Dermis microvascular lymphatic vessel endothelial cell (primary cell): ENCODE data around the gene MUC20. TPM values are rescaled to one million over a fixed set of nuclear protein-coding genes. Genes with fewer than 3 reads are reported as not detected.
"Not testable (repeated sequence)": the region's sequence is repeated elsewhere in the genome, so short reads cannot be mapped to it uniquely, and the experiment has no call there.

Experiments used
- DNase-seq, 2 donors: peaks; one replicate each; pipeline versions ENCODE4 v3.0.0 to v3.0.0-alpha.2; 2010; ENCODE audit warnings: low read depth in 2 of 2
- total RNA-seq: library from RNA; depleted of rRNA; stranded (reverse); fragments of >200 nt; gene quantifications from 2 replicates; pipeline ENCODE4 v1.2.1, GENCODE V29; 2014

The MUC20 gene
- total RNA-seq, 1 donor from 2014 or later = not detected

DNA sequence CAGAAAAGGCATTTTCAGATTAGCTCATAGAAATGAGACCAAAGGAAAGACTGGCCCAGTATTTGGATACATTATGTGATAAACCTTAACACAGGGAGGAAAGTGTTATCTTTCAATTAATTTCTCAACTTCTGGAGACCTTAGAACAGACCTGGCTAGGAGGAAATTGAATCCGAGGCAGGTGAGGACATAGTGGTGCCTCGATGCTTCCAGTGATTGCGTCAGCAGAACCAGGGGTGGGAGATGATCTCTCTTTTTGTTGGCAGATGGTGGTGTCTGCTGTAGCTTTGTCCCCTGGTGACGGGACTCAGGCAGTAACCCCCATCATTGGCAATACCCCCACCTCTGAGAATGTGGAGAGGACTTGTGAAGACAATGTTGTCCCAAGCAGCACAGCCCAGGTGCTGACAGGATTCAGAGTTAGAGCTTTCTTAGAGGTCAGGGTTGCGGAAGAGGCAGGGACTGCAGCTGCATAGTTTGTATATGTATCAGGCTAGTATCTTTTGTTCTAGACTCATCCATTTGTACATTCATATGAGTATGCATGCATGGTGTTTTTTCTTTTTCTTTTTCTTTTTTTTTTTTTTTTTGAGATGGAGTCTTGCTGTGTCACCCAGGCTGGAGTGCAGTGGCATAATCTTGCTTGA, 27.9 kb upstream of the MUC20 start:
- DNase-seq = no peak

DNA sequence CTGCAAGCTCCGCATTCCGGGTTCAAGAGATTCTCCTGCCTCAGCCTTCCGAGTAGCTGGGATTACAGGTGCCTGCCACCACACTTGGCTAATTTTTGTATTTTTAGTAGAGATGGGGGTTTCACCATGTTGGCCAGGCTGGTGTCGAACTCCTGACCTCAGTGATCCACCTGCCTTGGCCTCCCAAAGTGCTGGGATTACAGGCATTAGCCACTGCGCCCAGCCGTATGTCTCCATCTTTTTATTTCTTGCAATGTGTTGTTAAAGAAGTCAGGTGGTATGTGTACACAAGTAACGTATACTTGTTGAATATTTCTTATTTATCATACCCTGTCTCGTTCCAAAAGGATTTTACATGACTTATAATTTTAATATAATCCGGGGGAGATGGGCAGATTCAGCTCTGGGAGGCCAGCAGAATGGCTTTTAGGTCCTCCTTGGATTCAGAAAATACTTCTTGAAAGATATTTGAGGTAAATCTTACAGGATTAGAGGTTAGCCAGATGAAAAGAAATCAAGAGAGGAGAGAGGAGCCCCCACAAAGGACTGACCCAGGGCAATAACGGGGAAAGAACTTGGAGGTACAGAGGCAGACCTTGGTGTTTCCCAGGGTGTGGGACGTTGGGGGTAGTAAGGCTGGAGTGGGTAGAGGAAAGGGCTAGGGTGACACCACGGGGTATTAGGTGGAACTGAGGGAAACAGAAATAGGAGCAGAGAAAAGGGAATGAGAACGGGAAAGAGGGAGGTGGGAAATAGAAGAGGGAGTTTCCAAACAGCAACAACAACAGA, 27.2 kb upstream of the MUC20 start:
- no peak for DNase-seq

DNA sequence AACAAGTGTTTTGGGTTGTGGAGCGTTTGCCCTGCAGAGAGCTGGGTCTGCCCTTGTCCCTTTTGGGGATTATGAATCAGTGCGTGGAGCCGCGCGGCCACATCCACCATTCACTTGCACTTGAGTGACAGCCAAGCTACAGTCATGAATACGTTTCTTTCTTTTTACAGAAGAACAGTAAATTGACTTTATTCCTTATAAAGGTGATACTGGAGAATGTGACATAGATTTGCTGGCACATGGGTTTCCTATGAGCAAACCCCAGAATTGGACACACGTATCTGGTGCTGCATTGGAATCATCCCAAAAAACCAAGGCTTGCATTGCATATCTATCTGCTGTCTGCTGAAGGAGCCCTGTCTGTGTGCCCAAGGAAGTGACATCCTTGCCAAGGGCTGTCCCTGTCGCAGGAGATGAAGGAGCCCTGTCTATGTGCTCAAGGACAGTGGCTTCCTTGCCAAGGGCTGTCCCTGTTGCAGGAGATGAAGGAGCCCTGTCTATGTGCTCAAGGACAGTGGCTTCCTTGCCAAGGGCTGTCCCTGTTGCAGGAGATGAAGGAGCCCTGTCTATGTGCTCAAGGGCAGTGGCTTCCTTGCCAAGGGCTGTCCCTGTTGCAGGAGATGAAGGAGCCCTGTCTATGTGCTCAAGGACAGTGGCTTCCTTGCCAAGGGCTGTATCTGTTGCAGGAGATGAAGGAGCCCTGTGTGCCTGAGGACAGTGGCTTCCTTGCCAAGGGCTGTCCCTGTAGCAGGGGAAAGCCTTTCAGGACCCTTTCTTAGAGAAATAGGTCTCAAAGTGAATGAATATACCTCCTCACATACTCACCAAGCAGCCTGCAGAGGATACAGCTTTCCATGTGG, 26.3 kb upstream of the MUC20 start:
- not testable (repeated sequence) for DNase-seq

DNA sequence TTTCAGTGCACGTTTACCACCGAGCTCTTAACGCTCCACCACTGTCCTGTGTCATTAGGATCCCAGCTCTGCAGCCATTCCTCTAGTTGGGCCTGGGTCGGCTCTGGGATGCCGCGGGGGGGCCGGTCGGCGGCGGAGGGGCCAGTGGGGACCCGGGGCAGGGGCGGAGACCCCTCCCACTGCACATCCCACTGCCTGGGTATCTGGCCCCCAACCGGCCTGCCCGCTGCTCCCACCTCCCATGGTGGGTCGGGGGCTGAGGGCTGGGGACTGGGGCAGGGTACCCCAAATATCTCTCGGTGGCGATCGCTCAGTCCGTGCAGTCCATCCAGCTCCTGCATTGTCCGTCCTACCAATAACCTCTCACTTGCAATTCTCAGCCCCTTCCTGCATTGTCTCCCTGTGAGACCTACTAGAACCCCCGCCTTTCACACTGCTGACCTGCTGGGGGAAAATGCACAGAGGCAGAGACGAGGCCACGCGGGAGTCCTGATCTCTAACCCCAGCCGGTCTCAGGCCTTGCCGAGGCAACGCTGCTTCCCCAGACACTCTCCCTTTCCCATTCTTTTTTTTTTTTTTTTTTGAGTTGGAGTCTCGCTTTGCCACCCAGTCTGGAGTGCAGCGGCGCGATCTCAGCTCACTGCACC, 24.0 kb upstream of the MUC20 start:
- no peak for DNase-seq

DNA sequence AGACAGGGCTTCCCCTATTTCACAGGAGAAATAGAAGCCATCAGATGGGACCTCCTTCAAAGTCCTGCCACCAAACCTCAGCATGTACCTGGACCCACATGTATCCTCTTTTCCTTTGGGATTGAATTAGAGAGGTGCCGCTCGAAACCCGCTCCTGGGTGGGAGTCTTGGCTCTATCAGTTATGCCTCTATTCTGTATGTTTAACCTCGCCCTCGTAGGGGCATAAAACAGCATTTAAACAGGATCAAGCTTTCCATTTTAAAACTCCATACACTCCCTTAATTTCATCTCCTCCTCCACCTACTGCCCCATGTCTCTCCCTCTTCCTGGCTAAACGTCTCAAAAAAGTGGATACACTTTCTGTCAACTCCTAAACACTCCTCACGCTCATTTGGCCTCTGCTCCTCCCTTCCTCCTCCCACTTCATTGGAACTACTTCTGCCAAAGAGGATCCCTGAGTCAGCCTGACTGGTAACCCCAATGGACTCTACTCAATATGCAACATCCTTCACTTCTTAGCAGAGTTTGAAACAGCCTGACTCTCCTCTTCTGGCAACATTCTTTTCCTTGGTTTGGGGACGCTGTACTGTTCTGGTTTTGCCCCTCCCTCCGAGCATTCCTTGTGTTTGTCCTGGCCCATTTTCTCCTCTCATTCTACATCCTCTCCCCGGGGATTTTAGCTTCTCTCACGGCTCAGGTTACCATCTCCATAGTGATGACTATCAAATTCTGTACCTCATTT, 23.0 kb upstream of the MUC20 start:
- no peak for DNase-seq

DNA sequence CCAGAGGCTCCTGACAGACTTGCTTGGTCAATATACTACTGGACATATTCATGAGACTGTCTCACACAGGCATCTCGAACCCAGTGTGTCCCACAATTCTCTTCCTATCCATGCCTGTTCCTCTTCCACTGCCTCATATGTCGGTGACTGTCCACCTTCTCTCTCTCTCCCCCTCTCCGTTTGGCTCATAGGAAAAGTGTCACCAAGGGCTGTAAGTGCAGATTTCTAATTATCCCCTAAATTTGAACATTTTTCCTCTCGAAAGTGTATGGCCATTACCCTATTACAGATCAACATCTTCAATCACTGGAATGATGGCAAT, 22.5 kb upstream of the MUC20 start:
- no peak for DNase-seq

DNA sequence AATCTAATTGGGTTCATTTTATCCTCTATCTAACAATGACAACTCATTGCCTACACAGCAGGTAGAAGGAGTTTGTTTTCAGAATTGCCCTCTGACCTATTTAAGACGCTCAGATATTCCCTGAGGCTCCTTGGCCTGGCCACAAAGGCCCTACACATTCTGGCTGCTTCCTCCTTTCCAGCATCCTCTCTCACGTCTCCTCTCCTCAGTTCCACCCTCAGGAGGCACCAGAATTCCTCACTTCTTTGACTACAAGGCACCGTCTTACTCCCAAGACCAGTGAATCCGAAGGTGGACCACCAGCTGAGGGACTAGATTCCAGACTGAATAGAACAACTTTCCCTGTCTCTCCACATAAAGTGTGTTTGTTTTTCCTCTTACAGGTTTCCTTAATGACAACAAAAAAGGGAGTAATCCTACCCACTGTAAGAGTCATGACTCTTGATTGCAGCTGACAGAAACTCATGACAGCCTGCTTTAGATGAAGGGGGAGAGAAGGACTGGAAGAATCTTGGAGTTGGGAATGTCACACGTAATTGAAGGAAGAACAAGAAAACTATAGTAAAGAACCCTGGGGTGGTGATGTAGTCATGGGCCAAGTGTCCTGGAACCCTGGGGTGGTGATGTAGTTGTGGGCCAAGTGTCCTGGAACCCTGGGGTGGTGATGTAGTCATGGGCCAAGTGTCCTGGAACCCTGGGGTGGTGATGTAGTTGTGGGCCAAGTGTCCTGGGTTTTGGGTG, 22.0 kb upstream of the MUC20 start:
- DNase-seq = no peak

DNA sequence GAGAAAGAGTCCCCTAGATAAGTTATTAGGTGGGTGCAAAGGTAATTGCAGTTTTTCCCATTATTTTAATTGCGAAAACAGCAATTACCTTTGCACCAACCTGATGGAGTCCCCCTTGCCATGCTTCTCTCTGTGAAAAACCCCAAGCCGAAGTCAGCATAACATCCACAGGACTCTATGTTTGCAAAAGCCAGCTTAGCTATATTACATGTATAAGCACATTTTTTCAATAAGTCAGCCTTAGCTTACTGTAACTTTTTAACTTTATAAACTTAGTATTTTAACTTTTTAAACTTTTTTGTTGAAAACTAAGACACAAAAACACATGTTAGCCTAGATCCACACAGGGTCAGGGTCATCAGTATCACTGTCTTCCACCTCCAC, 21.4 kb upstream of the MUC20 start:
- DNase-seq = no peak

DNA sequence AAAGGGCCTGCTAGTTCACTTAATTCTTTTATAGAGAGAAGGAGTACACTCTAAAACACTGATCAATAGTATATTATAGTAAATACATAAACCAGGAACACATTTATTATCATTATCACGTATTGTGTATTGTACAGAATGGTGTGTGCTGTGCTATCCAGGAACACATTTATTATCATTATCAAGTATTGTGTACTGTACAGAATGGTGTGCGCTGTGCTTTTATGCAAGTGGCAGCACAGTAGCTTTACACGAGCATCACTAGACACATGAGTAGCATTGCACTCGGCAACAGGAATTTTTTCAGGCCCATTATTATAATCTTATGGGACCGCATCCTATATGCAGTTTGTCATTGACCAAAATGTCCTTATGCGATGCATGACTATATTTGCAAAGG, 20.9 kb upstream of the MUC20 start:
- DNase-seq = no peak

DNA sequence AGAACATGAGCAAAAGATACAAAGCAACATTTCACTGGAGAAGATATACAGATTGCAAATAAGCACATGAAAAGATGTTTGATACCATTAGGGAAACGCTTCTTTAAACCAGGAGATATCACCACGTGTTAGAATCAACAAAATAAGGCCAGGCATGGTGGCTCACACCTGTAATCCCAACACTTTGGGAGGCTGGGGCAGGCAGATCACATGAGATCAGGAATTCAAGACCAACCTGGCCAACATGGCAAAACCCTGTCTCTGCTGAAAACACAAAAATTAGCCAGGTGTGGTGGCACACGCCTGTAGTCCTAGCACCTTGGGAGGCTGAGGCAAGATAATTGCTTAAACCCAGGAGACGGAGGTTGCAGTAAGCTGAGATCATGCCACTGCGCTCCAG, 20.5 kb upstream of the MUC20 start:
- no peak for DNase-seq

DNA sequence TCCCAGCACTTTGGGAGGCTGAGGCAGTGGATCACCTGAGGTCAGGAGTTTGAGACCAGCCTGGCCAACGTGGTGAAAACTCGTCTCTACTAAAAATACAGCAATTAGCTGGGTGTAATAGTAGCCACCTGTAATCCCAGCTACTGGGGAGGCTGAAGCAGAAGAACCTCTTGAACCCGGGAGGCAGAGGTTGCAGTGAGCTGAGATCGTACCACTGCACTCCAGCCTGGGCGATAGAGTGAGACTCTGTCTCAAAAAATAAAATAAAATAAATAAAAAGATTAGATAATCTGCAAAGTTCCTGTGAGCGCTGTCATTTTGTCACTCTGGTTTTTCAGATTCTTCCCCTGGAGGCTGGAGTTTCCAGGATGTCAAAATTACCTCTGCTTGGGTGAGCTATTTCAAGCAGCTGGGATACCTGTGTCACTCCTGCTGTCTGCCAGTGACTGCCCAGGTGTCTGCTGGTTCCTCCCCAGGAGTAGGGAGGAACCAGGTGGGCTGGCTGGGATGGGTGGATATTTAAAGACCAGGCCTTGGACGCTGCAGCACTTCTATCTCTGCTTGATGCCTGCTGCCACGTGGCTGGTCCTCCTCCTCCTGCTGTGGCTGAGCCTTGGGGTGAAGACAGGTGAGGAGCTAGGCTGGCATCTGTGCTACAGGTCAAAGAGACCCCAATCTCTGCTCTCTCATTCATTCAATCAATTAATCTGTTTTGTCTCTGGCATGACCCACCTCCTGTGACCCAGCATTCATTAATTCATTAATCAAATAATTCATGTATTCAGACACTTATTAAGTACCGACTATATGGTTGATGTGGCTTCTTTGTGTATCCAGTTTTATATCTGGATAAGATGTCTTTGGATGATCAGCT, 19.5 kb upstream of the MUC20 start:
- DNase-seq = no peak

DNA sequence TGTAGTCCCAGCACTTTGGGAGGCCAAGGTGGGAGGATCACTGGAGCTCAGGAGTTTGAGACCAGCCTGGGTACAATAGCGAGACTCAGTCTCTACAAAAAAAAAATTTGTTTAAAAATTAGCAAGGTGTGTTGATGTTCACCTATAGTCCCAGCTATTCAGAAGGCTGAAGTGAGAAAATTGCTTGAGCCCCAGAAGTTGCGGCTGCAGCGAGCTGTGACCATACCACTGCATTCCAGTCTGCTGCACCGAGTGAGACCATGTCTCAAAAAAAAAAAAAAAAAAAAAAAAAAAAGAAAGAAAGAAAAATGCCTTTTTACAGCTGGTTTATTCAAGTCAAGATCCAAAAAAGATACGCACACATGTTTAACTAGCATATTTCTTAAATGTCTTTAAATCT, 17.0 kb upstream of the MUC20 start:
- DNase-seq = no peak

DNA sequence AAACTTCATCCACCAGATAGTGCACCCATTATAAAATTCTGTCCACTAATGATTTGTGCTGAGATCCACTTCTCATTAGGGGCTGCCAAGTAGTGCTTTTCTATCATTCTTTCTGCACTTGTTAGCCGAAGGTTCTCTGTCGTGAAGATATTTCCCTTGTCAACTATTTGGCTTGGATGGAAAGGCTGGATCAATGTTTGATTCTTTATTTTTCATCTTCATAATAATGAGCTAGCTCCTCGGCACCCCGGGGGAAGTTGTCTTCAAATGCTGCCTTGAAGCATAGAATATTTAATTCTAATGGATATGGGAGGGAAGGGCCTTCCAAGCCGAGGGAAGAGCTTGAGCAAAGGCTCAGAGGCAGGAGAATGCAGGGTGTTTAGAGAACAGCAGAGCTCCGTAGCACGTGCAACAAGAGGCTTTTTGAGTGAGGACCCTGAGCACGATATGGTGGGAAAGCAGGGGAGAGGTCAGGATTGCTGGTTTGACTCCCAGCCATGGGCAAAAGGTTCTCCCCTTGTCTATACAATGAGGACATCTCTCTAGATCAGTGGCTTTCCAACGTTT, 16.3 kb upstream of the MUC20 start:
- DNase-seq = no peak

DNA sequence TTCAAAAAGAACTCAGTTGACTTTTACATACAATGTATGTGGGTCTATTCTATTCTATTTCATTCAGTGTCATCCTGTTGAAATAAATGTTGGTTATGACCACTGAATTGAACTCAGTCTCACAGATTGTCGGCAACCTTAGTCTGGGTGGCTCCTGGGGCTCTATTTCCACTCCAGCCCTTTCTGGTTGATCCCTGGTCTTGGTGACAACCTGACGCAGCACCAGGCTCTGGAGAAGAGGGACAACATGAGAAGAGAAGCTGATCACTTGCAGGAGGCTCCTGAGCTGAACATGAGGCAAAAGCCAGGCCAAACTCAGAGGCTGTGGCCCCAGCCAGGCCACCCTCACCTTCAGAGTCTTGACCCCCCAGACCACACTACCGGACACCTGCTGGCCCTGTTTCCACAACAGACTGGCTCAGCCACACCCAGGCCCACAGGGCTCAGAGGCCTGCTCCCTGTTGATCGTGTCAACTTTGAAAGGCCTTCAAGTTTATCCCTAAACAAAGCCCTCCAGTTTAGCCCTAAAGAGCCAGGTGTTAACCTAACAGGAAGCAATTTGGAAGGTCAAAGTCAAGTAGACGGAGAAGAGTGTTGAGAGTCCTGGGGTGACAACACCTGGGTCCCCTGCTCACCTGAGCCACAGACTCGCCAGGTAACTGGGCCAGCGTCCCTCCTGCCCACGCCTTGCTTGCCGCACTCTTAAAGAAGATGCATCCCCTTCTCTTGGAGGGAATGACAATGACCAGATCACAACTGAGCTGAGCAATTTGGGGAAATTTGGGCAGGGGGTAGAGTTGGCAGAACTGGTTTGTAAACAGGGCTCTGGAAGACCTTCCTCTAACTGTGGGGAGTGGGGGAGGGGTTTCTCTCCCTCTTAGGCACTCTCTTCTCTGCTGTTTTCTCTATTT, 15.4 kb upstream of the MUC20 start:
- DNase-seq = no peak

DNA sequence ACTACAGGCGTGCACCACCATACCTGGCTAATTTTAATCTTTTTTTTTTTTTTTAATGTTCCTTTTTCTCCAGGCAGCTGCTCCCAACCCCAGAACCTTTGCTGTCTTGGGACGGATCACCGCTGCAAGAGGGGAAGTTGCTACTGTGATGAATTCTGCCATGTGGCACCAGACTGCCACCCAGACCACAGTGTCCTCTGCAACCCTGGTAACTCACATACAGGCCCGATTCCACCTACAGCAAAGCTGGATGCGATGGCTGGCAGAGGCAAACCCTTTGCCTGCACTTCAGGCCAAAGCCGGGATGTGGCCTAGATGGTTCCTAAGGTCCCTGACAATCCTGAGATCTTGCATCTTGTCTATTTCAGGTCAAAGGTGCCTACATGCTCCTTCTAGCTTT, 12.7 kb upstream of the MUC20 start:
- no peak for DNase-seq

DNA sequence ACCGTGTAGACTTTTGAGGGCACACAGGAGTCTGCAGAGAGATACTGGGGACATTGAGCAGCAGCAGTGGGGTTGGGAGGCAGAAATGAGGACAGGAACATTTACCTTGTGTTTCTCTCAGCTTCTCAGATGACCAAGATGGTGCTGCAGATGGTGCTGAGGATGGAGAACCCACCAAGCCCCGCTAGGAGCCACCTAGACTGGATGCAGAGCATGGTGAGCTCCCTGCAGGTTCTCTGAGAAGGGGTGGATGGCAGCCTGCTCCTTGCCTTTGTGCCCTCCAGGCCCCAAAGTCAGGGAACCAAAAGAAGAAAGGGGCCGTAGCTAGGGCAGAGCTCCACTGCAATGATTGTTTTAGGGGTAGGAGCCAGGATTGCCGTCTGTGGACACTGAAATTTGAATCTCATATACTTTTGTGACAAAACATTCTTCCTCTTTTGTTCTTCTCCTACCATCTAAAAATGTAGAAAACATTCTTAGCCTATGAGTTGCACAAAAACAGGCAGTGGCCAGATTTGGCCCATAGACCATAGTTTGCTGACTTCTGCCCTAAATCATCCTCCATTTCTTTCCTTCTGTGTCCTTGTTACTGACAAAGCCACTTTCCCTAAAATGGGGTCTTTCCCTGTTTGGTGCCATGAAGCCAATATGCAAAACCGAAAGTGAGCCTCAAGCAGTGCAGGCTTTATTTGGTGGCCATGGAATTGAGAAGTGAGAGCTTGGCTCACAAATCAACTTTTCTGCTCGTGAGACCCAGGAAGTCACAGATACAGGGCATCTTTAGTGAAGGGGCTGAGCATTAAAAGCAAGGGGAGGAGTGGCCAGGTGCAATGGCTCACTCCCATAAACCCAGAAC, 11.9 kb upstream of the MUC20 start:
- no peak for DNase-seq

DNA sequence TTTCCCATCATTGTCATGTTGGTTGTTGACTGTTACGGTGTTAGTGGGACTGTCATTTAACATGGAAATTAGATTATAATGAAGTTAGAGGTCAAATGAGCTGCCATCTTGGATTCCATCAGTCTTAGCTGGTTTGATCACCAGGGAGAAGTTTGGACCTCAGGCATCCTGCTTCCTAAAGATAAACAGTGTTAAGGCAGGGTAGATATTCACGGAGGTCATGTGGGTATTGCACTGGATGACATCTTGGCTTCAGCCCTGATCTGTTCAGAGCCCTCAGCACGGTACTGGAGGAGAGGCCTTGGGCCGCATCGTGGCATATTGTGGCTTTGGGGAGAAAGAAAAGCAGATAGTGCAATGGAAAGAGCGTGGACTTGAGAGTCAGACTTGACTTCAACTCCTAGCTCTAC, 11.1 kb upstream of the MUC20 start:
- DNase-seq = no peak
